ENCODE results near the gene SPTLC2. TPM values are rescaled to one million over a fixed set of nuclear protein-coding genes. Genes with fewer than 3 reads are reported as not detected.

The SPTLC2 gene
- total RNA-seq, 2 donors from 2014 or later: 44.0 to 65.7 TPM

DNA sequence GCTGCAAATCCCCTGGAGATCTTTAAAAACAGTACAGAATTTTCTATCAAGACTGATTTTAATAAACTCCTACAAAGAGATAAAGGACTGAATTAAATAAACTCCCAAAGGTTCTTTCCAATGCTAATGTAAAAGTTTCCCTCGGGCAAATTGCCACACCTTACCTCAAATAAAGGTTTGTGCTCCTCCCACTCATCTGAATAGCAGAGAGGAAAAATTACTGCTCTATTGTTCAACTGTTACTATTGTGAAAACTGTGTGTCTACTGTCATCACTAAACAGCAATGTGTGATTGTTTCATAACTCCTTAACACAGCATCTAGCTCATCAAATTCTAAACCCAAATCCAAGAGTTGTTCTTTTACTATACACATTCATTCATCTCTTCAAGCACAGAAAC is 3.2 kb downstream of the SPTLC2 start:
- ATAC-seq: no peak
- peaks cover 11% of the 10 kb centered on the region for H3K36me3 Mint-ChIP-seq
- peak overlapping the region; percentile 42 to 89 for H3K27ac Mint-ChIP-seq
- peak overlapping the region; percentile 52 for H3K4me3 Mint-ChIP-seq
- no peak for DNase-seq (ENCODE audit: low spot score)
- H3K9me3 Mint-ChIP-seq: no peaks in the 10 kb centered on the region
- peaks cover 39 to 44% of the 10 kb centered on the region in 2 donors for H3K4me1 Mint-ChIP-seq (ENCODE audit: low read depth in 2 of 2)
- no peaks in the 10 kb centered on the region for H3K27me3 Mint-ChIP-seq

DNA sequence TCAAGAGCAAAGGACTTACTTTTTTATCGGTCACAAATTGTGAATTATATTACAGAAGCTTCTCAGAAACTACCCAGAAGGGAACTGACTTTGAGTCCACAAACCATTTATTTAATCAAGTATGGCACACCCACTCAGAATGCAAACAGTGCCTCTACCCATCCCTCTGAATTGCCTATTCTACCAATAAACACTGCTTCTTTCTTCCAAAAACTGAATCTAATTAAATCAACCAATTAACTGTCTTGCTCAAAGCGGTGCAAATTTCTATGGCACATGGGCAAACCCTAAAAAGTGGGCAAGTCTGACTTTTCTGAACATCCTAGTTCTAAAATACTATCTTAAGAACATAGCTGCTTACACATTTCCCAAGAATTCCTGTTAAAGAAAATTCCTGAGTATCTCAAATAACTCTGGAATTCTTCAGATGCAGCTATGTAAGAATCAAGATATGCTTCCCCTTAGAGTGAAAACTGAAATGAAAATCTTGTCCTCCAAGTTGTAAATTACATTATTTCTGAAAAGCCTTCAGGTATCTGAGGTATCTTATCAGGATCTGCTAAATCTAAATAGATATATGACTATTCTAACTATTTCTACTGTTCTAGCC is 4.3 kb downstream of the SPTLC2 start:
- Mint-ChIP-seq H3K36me3 (peaks cover 11% of the 10 kb centered on the region), H3K9me3 (no peaks in the 10 kb centered on the region), H3K27ac (peak overlapping the region; percentile 42 to 89), H3K4me1 (ENCODE audit: low read depth in 2 of 2) (peaks cover 46 to 52% of the 10 kb centered on the region in 2 donors), H3K27me3 (no peaks in the 10 kb centered on the region), H3K4me3 (peak overlapping the region; percentile 3)
- DNase-seq (ENCODE audit: low spot score): no peak
- no peak for ATAC-seq

DNA sequence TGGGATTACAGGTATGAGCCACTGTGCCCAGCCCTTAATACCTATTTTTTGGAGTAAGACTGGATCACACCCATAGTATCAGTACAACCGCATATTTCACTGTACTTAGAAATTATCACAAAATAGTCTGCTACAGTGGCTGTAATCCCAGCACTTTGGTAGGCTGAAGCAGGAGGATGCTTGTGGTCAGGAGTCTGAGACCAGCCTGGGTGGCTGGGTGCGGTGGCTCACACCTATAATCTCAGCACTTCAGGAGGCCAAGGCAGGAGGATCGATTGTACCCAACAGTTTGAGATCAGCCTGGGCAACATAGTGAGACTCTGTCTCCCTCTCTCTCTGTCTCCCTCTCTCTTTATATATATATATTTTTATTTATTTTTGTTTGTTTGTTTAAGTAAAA is 5.9 kb downstream of the SPTLC2 start:
- peaks cover 54 to 59% of the 10 kb centered on the region in 2 donors for H3K4me1 Mint-ChIP-seq (ENCODE audit: low read depth in 2 of 2)
- no peak overlapping the region for H3K4me3 Mint-ChIP-seq
- DNase-seq (ENCODE audit: low spot score) (peak; percentile 64), ATAC-seq (peak; percentile 35 to 57)
- H3K9me3 Mint-ChIP-seq: no peaks in the 10 kb centered on the region
- H3K36me3 Mint-ChIP-seq: peaks cover 9% of the 10 kb centered on the region
- H3K27ac Mint-ChIP-seq: no peak overlapping the region
- H3K27me3 Mint-ChIP-seq: no peaks in the 10 kb centered on the region

DNA sequence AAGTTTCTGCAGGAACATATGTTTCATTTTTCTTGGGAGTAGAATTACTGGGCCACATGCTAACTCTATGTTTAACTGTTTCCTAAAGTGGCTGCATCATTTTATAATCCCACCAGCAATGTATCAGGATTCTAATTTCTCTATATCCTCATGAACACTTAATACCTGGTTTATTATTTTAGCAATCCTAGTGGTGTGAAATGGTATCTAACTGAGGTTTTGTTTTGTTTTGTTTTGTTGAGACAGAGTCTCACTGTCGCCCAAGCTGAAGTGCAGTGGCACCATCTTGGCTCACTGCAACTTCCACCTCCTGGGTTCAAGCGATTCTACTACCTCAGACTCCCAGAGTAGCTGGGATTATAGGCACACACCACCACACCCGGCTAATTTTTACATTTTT is 6.5 kb downstream of the SPTLC2 start:
- Mint-ChIP-seq H3K9me3 (no peaks in the 10 kb centered on the region), H3K36me3 (peaks cover 3% of the 10 kb centered on the region), H3K27me3 (no peaks in the 10 kb centered on the region), H3K4me1 (ENCODE audit: low read depth in 2 of 2) (peaks cover 53 to 59% of the 10 kb centered on the region in 2 donors), H3K27ac (no peak overlapping the region), H3K4me3 (no peak overlapping the region)
- DNase-seq (ENCODE audit: low spot score) (no peak), ATAC-seq (no peak)

DNA sequence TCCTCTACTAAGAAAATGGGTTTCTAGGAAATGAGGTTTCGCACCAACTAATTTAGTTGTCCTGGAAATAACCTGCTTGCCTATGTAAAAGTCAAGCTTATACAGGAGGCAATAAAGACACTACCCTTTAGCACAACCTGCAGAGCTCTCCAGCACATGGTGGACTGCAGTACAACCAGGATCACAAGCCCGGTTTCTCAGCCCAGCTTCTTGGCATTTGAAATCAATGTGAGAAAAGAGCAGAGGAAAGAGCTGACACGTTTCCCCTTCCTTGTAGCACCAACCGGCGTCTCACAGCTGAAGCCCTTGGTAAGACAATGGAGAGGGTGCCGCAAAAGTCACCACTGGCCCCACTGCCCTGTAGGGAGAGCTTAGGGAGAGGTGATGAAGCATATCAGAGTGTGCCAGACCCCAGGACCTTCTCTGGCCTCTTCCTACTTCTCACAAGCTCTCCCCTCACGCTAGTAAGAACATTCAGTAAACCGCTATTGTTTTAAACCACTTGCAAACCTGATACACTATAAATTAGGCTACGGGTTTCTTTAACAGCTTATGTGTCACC is 8.6 kb downstream of the SPTLC2 start:
- DNase-seq (ENCODE audit: low spot score) (peak; percentile 66), ATAC-seq (peak; percentile 81 to 83)
- peak overlapping the region; percentile 81 for H3K4me3 Mint-ChIP-seq
- no peaks in the 10 kb centered on the region for H3K36me3 Mint-ChIP-seq
- H3K27ac Mint-ChIP-seq: peak overlapping the region; percentile 83 to 89
- H3K4me1 Mint-ChIP-seq (ENCODE audit: low read depth in 2 of 2): peaks cover 53 to 56% of the 10 kb centered on the region in 2 donors
- no peaks in the 10 kb centered on the region for H3K27me3 Mint-ChIP-seq
- H3K9me3 Mint-ChIP-seq: no peaks in the 10 kb centered on the region

DNA sequence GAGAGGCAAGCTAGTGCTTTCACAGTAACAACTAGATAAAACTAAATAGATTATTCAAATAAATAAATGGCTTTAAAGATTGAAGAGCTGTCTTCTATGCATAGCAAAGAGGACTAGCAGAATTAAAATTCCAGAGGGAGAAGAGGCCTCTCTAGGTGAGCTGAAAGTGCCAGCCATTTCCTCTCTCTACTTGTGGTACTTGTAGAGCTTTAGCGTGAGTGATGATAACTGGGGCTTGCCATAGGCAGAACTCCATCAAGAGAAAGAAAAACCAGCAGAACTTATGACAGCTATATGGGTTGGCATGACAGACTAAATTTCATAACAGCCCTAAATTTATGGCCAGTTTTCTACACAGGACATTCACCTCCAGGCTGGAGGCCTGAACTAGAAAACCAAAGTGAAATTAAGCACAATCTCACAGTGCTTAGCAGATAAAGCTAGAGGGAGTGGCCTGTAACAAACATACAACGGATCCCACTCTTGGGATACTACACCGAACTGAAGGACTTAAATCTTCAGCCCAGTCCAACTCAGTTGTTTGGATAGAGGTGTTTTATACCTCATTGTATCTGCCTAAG is 11.0 kb downstream of the SPTLC2 start:
- no peaks in the 10 kb centered on the region for H3K36me3 Mint-ChIP-seq
- peak; percentile 39 to 45 for ATAC-seq
- no peaks in the 10 kb centered on the region for H3K9me3 Mint-ChIP-seq
- H3K27ac Mint-ChIP-seq: peak overlapping the region; percentile 59 to 89
- DNase-seq (ENCODE audit: low spot score): no peak
- no peaks in the 10 kb centered on the region for H3K27me3 Mint-ChIP-seq
- peak overlapping the region; percentile 28 for H3K4me3 Mint-ChIP-seq
- peaks cover 60 to 64% of the 10 kb centered on the region in 2 donors for H3K4me1 Mint-ChIP-seq (ENCODE audit: low read depth in 2 of 2)

DNA sequence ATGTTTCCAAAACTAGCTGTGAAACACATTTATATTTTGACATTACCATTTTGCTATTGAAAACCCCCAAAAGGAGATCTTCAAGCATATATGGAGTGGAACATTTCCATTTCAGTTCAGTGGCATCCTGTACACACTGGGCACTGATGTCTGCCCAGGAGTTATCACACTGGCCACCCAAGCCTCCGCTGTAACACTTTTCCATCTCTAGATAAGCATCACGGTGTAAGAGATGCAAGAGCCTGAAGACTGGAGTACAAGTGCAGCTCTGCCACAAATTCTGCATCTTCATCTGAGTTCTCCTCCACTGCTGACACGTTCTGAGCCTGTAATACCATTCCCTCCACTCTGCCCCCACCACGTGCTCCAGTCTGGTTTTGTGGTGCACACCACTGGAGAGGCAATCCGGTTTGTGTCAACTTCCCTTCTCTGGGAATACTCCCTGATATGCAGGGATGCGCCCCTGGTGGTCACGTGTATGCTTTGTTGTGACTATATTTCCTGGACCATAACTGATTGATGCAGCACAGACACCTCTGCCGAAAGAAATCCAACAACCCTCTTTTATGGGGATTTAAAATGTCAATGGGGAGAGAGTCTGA is 12.7 kb downstream of the SPTLC2 start:
- Mint-ChIP-seq H3K27me3 (no peaks in the 10 kb centered on the region), H3K4me3 (no peak overlapping the region), H3K27ac (peak overlapping the region in 1 of 2 donors; percentile 24), H3K36me3 (no peaks in the 10 kb centered on the region), H3K9me3 (no peaks in the 10 kb centered on the region), H3K4me1 (ENCODE audit: low read depth in 2 of 2) (peaks cover 63 to 76% of the 10 kb centered on the region in 2 donors)
- no peak for DNase-seq (ENCODE audit: low spot score)
- ATAC-seq: no peak

DNA sequence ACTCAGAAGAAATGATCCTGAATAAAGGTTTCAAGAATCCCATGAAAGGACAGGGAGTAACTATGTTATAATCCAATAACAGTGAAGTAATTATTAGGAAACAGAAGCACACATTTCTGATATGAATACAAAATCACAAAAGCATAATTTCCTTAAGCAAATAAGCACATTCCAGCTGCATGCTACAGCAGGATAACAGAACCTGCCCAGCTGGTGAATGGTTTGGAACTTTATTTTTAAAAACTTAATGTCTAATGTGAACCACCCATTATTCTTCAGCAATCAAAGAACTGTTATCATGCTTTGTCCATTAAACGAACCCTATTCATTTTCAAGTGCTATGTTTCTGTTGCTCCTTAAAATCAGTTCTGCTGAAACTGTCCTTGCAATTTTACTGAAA is 13.4 kb downstream of the SPTLC2 start:
- Mint-ChIP-seq H3K4me1 (ENCODE audit: low read depth in 2 of 2) (peaks cover 60 to 73% of the 10 kb centered on the region in 2 donors), H3K36me3 (no peaks in the 10 kb centered on the region), H3K4me3 (no peak overlapping the region), H3K27ac (no peak overlapping the region), H3K9me3 (no peaks in the 10 kb centered on the region), H3K27me3 (no peaks in the 10 kb centered on the region)
- no peak for ATAC-seq
- no peak for DNase-seq (ENCODE audit: low spot score)

DNA sequence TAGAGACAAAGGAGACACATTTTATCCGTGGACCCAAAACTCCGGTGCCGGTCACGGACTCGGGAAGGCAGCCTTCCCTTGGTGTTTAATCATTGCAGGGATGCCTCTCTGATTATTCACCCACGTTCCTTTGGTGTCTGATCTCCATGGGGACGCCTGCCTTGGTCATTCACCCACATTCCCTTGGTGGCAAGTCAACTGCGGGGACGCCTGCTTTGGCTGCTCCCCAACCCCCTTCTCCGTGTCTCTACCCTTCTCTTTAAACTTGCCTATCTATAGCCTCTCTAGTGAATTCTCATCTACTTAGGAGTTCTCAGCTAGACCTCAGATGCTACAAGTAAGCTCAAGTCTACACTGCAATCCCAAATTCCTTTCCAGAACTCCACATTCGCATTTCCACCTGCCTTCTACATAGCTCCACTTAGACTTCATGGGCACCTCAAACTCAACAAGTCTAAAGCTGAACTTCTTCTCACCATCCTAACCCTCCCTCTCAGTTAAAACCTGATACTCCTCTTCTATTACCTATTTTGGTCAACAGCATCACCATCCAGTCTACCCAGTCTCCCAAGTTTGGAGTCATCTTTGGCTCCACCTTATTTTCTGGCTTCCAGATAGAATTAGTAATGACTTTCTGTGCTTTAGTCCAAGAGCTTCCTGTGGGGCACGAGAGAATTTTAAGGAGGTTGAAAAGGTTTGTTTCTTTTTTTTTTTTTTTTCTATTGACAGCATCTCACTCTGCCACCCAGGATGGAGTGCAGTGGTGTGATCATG is 14.4 kb downstream of the SPTLC2 start:
- Mint-ChIP-seq H3K4me1 (ENCODE audit: low read depth in 2 of 2) (peaks cover 56 to 67% of the 10 kb centered on the region in 2 donors), H3K27ac (peak overlapping the region in 1 of 2 donors; percentile 24), H3K36me3 (no peaks in the 10 kb centered on the region), H3K27me3 (no peaks in the 10 kb centered on the region), H3K9me3 (no peaks in the 10 kb centered on the region), H3K4me3 (no peak overlapping the region)
- ATAC-seq (no peak), DNase-seq (ENCODE audit: low spot score) (no peak)

DNA sequence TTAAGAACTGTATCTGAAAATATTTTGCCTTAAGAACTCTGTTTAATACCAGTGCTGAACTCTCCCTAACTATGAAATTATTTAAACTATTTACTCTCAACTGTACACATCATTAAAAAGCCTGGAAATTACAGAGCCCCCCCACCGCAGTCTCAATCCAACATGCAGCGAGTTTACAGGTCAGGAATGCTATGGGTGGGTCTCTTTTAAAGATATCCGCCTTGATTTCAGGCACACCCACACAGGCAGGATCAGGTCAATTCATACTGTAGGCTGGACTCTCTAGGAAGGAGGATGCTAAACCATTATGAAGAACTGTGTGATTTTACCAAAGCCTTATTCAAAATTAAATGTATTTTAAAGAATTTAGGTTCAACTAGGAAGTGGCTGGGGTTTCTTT is 16.5 kb downstream of the SPTLC2 start:
- no peak overlapping the region for H3K4me3 Mint-ChIP-seq
- ATAC-seq (no peak), DNase-seq (ENCODE audit: low spot score) (no peak)
- H3K9me3 Mint-ChIP-seq: no peaks in the 10 kb centered on the region
- H3K27ac Mint-ChIP-seq: peak overlapping the region; percentile 36 to 78
- H3K4me1 Mint-ChIP-seq (ENCODE audit: low read depth in 2 of 2): peaks cover 40 to 51% of the 10 kb centered on the region in 2 donors
- H3K36me3 Mint-ChIP-seq: peaks cover 5% of the 10 kb centered on the region
- H3K27me3 Mint-ChIP-seq: no peaks in the 10 kb centered on the region

DNA sequence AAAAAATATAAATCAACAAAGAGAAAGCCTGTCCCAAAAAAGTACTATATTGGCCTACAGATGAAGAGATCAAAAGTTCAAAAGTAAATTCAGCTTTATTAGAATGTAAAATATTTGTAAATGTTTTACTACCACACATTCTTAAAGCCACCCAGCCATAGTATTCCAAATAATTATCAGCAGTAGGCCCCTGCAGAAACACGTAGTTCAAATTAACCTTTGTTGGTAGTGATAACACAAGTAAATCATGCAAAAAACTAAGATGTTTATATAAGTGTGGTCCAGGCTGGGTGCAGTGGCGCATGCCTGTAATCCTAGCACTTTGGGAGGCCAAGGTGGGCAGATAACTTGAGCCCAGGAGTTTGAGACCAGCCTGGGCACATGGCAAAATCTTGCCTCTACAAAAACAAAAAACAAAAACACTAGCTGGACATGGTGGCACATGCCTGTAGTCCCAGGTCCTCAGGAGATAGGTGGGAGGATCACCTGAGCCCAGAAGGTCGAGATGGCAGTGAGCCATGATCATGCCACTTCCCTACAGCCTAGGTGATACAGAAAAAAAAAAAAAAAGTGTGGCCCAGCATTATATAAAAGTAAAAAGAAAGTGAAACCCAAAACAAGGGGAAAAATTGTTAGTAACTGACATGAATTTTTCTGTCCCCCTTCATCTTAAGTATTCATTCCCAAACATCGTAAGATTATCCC is 17.9 kb downstream of the SPTLC2 start:
- peak overlapping the region; percentile 80 for H3K4me3 Mint-ChIP-seq
- no peak for DNase-seq (ENCODE audit: low spot score)
- peak overlapping the region; percentile 78 to 90 for H3K27ac Mint-ChIP-seq
- H3K9me3 Mint-ChIP-seq: no peaks in the 10 kb centered on the region
- ATAC-seq: peak; percentile 52 to 67
- H3K27me3 Mint-ChIP-seq: no peaks in the 10 kb centered on the region
- H3K36me3 Mint-ChIP-seq: peaks cover 5% of the 10 kb centered on the region
- H3K4me1 Mint-ChIP-seq (ENCODE audit: low read depth in 2 of 2): peaks cover 44 to 56% of the 10 kb centered on the region in 2 donors

DNA sequence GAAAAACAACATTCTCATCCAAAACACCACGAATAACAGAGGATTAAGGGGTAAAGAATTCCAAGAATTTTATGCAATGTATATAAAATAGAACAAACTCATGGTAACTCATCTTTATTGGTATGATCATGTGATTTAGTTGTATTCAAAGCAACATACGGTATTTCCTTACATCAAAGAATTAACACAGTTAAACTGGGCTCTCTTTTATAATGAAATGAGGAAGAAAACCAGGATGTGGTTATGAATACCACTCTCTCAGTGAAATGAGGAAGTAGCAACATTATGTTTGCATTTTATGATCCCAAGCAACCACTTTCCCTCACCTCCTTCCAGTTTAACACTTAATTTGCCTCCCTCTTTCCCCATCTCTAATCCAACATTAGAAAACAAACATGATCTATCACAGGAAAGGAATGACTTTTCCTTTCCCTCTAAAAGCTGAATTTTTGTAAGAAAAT is 22.9 kb downstream of the SPTLC2 start:
- Mint-ChIP-seq H3K4me3 (peak overlapping the region; percentile 30), H3K36me3 (peaks cover 5% of the 10 kb centered on the region), H3K27ac (peak overlapping the region; percentile 46 to 57), H3K4me1 (ENCODE audit: low read depth in 2 of 2) (peaks cover 34 to 38% of the 10 kb centered on the region in 2 donors), H3K27me3 (no peaks in the 10 kb centered on the region), H3K9me3 (no peaks in the 10 kb centered on the region)
- DNase-seq (ENCODE audit: low spot score) (no peak), ATAC-seq (peak in 1 of 2 donors; percentile 70)

Data from natural killer cell treated with Interleukin-12 subunit alpha and Interleukin-12 subunit beta and Interleukin-15 and Interleukin-18, amount 100 ng/mL, for 72 hours (primary cell).